ENCODE results near the gene ZNF638. TPM values are rescaled to one million over a fixed set of nuclear protein-coding genes. Genes with fewer than 3 reads are reported as not detected.

The ZNF638 gene
- total and polyA plus RNA-seq, 2 of the 4 experiments (the other 2 are of a cell fraction): 46.4 to 129 TPM

DNA sequence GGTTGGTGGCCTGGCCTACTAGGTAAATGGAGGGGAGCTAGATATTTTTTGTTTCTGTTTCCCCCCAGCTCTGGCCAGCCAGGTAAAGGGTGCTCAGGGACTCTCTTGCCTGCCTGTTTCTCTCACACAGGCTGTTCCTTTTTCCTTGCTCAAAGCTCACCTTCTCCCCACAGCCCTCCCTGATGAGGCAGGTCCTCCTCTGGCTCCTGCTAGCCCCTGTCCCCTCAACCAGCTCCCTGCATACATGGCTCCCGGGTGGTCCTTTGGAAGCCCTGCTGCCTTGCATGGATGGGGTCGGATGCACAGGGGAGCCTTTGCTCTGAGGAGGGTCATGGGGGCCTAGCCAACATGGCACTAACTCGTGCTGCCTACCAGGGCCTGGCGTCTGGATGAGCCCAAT lies 149.5 kb downstream of the ZNF638 start:
- DNase-seq (no peak), ATAC-seq (ENCODE audit: low read depth) (no peak)
- no peaks in the 10 kb centered on the region for H3K36me3 ChIP-seq (ENCODE audit: control insufficient read depth, insufficient read depth, low read length)
- no peak overlapping the region for H2BK120ac ChIP-seq (ENCODE audit: low read depth, low read length)
- H4K20me1 ChIP-seq (ENCODE audit: insufficient read depth, low read length): no peaks in the 10 kb centered on the region
- H3K9ac ChIP-seq (ENCODE audit: low read depth, low read length): no peak overlapping the region
- H2AK9ac ChIP-seq (replicated peaks; ENCODE audit: low read depth, low read length, poor library complexity): no peak overlapping the region
- no peaks in the 10 kb centered on the region for H3K9me3 ChIP-seq (ENCODE audit: control insufficient read depth, insufficient read depth, low read length)
- H3K4me2 ChIP-seq (ENCODE audit: low read depth, low read length): no peak overlapping the region
- H4K5ac ChIP-seq (ENCODE audit: low read depth, low read length): no peak overlapping the region
- dilution Hi-C loops (cut with HindIII; ENCODE audit: low sequenced_read_pairs, unreplicated experiment): no loop called here
- H2BK5ac ChIP-seq (ENCODE audit: low read depth, low read length, poor library complexity, severe bottlenecking): no peak overlapping the region
- peaks cover 39% of the 10 kb centered on the region for H3K27me3 ChIP-seq (ENCODE audit: control insufficient read depth, insufficient read depth, low read length)
- no peak overlapping the region for H2AK5ac ChIP-seq (ENCODE audit: low read depth, low read length)
- no peaks in the 10 kb centered on the region for H3K9me1 ChIP-seq (ENCODE audit: insufficient read depth, low read length)
- no peak overlapping the region for H3K23ac ChIP-seq (ENCODE audit: low read depth, low read length)
- H3K4me3 ChIP-seq (ENCODE audit: insufficient read depth, low read depth, low read length): no peak overlapping the region
- intact Hi-C loops (cut with micrococcal nuclease): no loop called here
- no peak overlapping the region for H4K91ac ChIP-seq (ENCODE audit: insufficient read depth, low read depth, low read length)
- ChIA-PET POLR2A (ENCODE audit: unreplicated experiment) (no interaction called here), CTCF (no interaction called here)
- BruUV-seq (replicated peaks): no TSS peak
- no peak overlapping the region for H3K27ac ChIP-seq (ENCODE audit: insufficient read depth, low read length)
- H2BK20ac ChIP-seq (ENCODE audit: low read depth, low read length): no peak overlapping the region
- H3K56ac ChIP-seq (ENCODE audit: extremely low read depth, insufficient read depth, low read length): no peak overlapping the region
- TF ChIP-seq SMC3 (IDR thresholded peaks at IDR 0.05; ENCODE audit: low read depth, low read length) (no peak), MAFK (IDR thresholded peaks at IDR 0.05; ENCODE audit: low read depth, low read length) (no peak), FOS (IDR thresholded peaks at IDR 0.05; ENCODE audit: low read depth, low read length) (no peak), MXI1 (IDR thresholded peaks at IDR 0.05; ENCODE audit: borderline replicate concordance, low read depth, low read length) (no peak), MAZ (IDR thresholded peaks at IDR 0.05; ENCODE audit: borderline replicate concordance, low read depth, low read length) (no peak), BHLHE40 (IDR thresholded peaks at IDR 0.05; ENCODE audit: low read depth, low read length) (no peak), POLR2A (IDR thresholded peaks at IDR 0.05; ENCODE audit: low read depth, low read length) (no peak), RAD21 (IDR thresholded peaks at IDR 0.05; ENCODE audit: low read length) (no peak), CHD1 (IDR thresholded peaks at IDR 0.05; ENCODE audit: low read depth, low read length) (no peak), RCOR1 (IDR thresholded peaks at IDR 0.05; ENCODE audit: insufficient replicate concordance, low read length) (no peak), CEBPB (IDR thresholded peaks at IDR 0.05; ENCODE audit: low read depth, low read length) (no peak), RFX5 (IDR thresholded peaks at IDR 0.05; ENCODE audit: low read depth, low read length) (no peak), NFE2L2 (IDR thresholded peaks at IDR 0.05; ENCODE audit: low read depth, low read length) (no peak)
- TF ChIP-seq, protein P1, sequence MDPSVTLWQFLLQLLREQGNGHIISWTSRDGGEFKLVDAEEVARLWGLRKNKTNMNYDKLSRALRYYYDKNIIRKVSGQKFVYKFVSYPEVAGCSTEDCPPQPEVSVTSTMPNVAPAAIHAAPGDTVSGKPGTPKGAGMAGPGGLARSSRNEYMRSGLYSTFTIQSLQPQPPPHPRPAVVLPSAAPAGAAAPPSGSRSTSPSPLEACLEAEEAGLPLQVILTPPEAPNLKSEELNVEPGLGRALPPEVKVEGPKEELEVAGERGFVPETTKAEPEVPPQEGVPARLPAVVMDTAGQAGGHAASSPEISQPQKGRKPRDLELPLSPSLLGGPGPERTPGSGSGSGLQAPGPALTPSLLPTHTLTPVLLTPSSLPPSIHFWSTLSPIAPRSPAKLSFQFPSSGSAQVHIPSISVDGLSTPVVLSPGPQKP (IDR thresholded peaks at IDR 0.05; ENCODE audit: borderline replicate concordance, low read depth, low read length): no peak
- TF ChIP-seq, protein P2, sequence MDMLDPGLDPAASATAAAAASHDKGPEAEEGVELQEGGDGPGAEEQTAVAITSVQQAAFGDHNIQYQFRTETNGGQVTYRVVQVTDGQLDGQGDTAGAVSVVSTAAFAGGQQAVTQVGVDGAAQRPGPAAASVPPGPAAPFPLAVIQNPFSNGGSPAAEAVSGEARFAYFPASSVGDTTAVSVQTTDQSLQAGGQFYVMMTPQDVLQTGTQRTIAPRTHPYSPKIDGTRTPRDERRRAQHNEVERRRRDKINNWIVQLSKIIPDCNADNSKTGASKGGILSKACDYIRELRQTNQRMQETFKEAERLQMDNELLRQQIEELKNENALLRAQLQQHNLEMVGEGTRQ (IDR thresholded peaks at IDR 0.05; ENCODE audit: low read depth, low read length): no peak
- TF ChIP-seq, protein P3, sequence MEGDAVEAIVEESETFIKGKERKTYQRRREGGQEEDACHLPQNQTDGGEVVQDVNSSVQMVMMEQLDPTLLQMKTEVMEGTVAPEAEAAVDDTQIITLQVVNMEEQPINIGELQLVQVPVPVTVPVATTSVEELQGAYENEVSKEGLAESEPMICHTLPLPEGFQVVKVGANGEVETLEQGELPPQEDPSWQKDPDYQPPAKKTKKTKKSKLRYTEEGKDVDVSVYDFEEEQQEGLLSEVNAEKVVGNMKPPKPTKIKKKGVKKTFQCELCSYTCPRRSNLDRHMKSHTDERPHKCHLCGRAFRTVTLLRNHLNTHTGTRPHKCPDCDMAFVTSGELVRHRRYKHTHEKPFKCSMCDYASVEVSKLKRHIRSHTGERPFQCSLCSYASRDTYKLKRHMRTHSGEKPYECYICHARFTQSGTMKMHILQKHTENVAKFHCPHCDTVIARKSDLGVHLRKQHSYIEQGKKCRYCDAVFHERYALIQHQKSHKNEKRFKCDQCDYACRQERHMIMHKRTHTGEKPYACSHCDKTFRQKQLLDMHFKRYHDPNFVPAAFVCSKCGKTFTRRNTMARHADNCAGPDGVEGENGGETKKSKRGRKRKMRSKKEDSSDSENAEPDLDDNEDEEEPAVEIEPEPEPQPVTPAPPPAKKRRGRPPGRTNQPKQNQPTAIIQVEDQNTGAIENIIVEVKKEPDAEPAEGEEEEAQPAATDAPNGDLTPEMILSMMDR (conservative IDR thresholded peaks at IDR 0.05; ENCODE audit: low read depth, low read length): no peak
- 40% methylated on average over 2 of the region's 4 CpGs; no CpG with 5 or more reads in 1 of the 2 experiments for WGBS, 2 experiments (ENCODE audit: extremely low coverage in 2 of 2, insufficient read length in 1 of 2)
- H2AFZ ChIP-seq (replicated peaks; ENCODE audit: low read length, poor library complexity): no peak overlapping the region
- no peak overlapping the region for H2BK15ac ChIP-seq (ENCODE audit: low read depth, low read length)
- in situ Hi-C loops (cut with MboI; ENCODE audit: low sequenced_read_pairs): no loop called here
- H4K8ac ChIP-seq (ENCODE audit: low read depth in 2 of 2, low read length in 2 of 2): no peak overlapping the region
- H3K79me1 ChIP-seq (ENCODE audit: low read depth in 1 of 2, low read length in 2 of 2): no peaks in the 10 kb centered on the region
- H3K4ac ChIP-seq (ENCODE audit: low read depth, low read length): no peak overlapping the region
- H3K14ac ChIP-seq (replicated peaks; ENCODE audit: low read depth, low read length): no peak overlapping the region
- no peaks in the 10 kb centered on the region for H3K4me1 ChIP-seq (ENCODE audit: control insufficient read depth, insufficient read depth, low read length)
- no peak overlapping the region for H3K18ac ChIP-seq (ENCODE audit: low read depth, low read length)

Measured in IMR-90 (cell line).